Measurements from ENCODE around the gene MYRIP. TPM values are rescaled to one million over a fixed set of nuclear protein-coding genes. Genes with fewer than 3 reads are reported as not detected.

The MYRIP gene
- total RNA-seq, result 5.9 TPM
- long read RNA-seq, full-length matches to known transcripts, result 9 of 20 reads
- long read RNA-seq, partial matches to known transcripts, result 2 of 20 reads
- long read RNA-seq, other reads (novel, unspliced or antisense), result 9 of 20 reads

DNA sequence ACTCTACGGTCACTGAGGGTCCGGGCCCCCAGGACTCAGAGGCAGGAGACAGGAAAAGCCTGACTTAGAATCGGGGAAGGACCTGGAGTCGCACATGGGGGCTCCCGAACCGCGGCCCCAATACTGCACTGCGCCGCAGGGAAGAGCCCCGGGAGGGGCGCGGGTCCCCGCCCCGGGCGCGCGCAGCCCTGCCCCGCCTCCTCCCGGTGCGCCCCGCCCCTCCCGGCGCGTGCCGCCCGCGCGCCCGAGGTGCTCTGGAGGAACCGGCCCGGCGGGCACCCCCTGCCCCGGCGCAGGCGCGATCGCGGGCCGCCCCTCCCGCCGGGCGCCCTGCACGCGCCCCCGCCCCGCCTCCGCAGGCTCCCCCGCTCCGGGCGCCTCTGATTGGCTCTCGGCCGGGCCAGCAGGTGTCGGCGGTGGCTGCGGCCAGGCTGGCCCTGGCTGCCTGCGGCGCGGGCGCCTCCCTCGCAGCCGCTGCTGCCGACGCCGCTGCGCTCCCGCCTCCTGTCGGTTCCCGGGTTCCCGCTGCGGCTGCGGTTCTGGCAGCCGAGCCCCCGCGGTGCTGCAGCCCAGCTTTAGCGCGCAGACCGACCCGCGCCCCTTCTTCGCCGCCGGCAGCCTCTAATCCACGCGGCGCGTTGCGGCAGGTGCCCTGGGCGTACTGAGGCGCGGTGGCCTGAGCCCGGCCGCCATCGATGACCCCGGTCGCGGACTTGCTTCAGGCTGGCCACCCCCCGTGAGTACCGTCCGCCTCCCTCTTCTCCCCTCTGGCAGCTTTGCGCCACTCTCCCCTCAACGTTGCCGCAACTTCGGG lies at the start of gene MYRIP:
Gene MYRIP (plus strand): TSS at position 429 of the 814 bp plus-strand sequence. CDS start 91,208 bp downstream, outside the sequence.
- Histone ChIP-seq H3K4me3 (peak within 1 kb of the TSS; percentile 57), H3K27me3 (peaks cover 34% of the 10 kb centered on the region), H3K27ac (no peak within 1 kb of the TSS), H3K36me3 (no peaks in the 10 kb centered on the region), H3K4me1 (peaks cover 8% of the 10 kb centered on the region), H3K9me3 (no peaks in the 10 kb centered on the region)
- DNase-seq, result peak; percentile 91
- TF ChIP-seq, protein P1, sequence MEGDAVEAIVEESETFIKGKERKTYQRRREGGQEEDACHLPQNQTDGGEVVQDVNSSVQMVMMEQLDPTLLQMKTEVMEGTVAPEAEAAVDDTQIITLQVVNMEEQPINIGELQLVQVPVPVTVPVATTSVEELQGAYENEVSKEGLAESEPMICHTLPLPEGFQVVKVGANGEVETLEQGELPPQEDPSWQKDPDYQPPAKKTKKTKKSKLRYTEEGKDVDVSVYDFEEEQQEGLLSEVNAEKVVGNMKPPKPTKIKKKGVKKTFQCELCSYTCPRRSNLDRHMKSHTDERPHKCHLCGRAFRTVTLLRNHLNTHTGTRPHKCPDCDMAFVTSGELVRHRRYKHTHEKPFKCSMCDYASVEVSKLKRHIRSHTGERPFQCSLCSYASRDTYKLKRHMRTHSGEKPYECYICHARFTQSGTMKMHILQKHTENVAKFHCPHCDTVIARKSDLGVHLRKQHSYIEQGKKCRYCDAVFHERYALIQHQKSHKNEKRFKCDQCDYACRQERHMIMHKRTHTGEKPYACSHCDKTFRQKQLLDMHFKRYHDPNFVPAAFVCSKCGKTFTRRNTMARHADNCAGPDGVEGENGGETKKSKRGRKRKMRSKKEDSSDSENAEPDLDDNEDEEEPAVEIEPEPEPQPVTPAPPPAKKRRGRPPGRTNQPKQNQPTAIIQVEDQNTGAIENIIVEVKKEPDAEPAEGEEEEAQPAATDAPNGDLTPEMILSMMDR (IDR thresholded peaks at IDR 0.05), result no peak
- intact Hi-C loops (cut with DNase I), result no loop called here
- peak; percentile 97 for ATAC-seq

DNA sequence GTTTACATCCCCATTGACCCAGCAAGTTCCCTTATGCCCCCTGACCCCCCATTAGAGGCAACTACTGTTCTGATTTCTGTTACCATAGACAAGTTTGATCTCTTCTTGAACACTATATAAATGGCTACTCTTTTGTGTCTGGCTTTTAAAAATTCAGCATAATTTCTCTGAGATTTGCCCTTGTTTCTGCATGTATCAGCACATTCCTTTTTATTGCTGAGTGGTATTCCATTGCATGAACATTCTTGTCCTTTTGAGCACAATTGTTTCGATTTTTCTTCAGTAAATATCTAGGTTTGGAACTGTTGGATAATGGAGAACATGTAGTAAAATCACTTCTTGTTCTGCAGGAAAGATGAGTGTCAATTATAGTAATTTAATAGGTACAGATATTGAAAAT lies 49.1 kb upstream of the MYRIP start:
- DNase-seq (no peak), ATAC-seq (no peak)
- H3K4me1 ChIP-seq, result no peaks in the 10 kb centered on the region
- TF ChIP-seq, protein P1 (IDR thresholded peaks at IDR 0.05), result no peak
- H3K27ac ChIP-seq, result no peak overlapping the region
- intact Hi-C loops (cut with DNase I), result no loop called here
- no peak overlapping the region for H3K4me3 ChIP-seq
- H3K27me3 ChIP-seq, result no peaks in the 10 kb centered on the region
- no peaks in the 10 kb centered on the region for H3K9me3 ChIP-seq
- H3K36me3 ChIP-seq, result no peaks in the 10 kb centered on the region

GRCh38 chr3:39762537-39763070 lies 46.8 kb upstream of the MYRIP start:
- no peaks in the 10 kb centered on the region for H3K27me3 ChIP-seq
- no peak overlapping the region for H3K4me3 ChIP-seq
- intact Hi-C loops (cut with DNase I), result no loop called here
- no peak overlapping the region for H3K27ac ChIP-seq
- H3K4me1 ChIP-seq, result no peaks in the 10 kb centered on the region
- ATAC-seq (no peak), DNase-seq (no peak)
- H3K9me3 ChIP-seq, result no peaks in the 10 kb centered on the region
- H3K36me3 ChIP-seq, result no peaks in the 10 kb centered on the region
- TF ChIP-seq, protein P1 (IDR thresholded peaks at IDR 0.05), result no peak

GRCh38 chr3:39763390-39763789 lies 46.0 kb upstream of the MYRIP start:
- H3K9me3 ChIP-seq, result no peaks in the 10 kb centered on the region
- intact Hi-C loops (cut with DNase I), result no loop called here
- ATAC-seq (no peak), DNase-seq (no peak)
- no peaks in the 10 kb centered on the region for H3K27me3 ChIP-seq
- H3K36me3 ChIP-seq, result no peaks in the 10 kb centered on the region
- H3K4me3 ChIP-seq, result no peak overlapping the region
- H3K27ac ChIP-seq, result no peak overlapping the region
- TF ChIP-seq, protein P1 (IDR thresholded peaks at IDR 0.05), result no peak
- H3K4me1 ChIP-seq, result no peaks in the 10 kb centered on the region

GRCh38 chr3:39765575-39765974 lies 43.8 kb upstream of the MYRIP start:
- Histone ChIP-seq H3K9me3 (no peaks in the 10 kb centered on the region), H3K27me3 (no peaks in the 10 kb centered on the region), H3K27ac (no peak overlapping the region), H3K4me1 (no peaks in the 10 kb centered on the region), H3K36me3 (no peaks in the 10 kb centered on the region), H3K4me3 (no peak overlapping the region)
- intact Hi-C loops (cut with DNase I), result no loop called here
- ATAC-seq (no peak), DNase-seq (no peak)
- TF ChIP-seq, protein P1 (IDR thresholded peaks at IDR 0.05), result no peak

Data from upper lobe of right lung (tissue), 1 donor.